HCT116 (cell line): ENCODE data around the gene SPOP. TPM values are rescaled to one million over a fixed set of nuclear protein-coding genes. Genes with fewer than 3 reads are reported as not detected.

ENCODE experiments used
- ATAC-seq: fragments of 200-7000 bp; cut with Tn5 transposase; 2 replicates; pipeline ENCODE4 v1.9.1; 2020; ENCODE audit warnings: mild to moderate bottlenecking, moderate library complexity
- BruUV-seq: library from RNA; stranded (reverse); fragments of 400-500 nt; replicated peaks from 2 replicates; lab custom pipeline; 2021; lab: Mats Ljungman, UMichigan
- CTCF ChIA-PET: fragments of 300-600 bp; sonication (Branson Sonifier 250); formaldehyde crosslinking; loops from one replicate; lab custom pipeline; 2021; ENCODE audit warnings: antibody characterized with exemption; lab: Charles Lee
- POLR2A ChIA-PET: fragments of 300-600, 350-600 bp; sonication (Branson Sonifier 250); formaldehyde crosslinking; loops from one replicate; lab custom pipeline; 2021; ENCODE audit warnings: antibody characterized with exemption; lab: Charles Lee
- RAD21 ChIA-PET, 2 experiments: fragments of 300-600 bp; sonication (Branson Sonifier 250); formaldehyde crosslinking; loops; one replicate each; lab custom pipeline; 2023; ENCODE audit warnings: low total read pairs in 2 of 2; ENCODE audit not compliant: uncharacterized antibody in 2 of 2, unreplicated experiment in 2 of 2, low non-redundant PET in 1 of 2; lab: Charles Lee
- DNase-seq: peaks from one replicate; pipeline ENCODE4 v3.0.0-alpha.2; 2010; ENCODE audit warnings: low read depth, low spot score
- H2AFZ ChIP-seq: fragments of 200-600 bp; shearing (Covaris generic), sonication (generic); 2 replicates; pipeline ENCODE4 v1.6.1; 2017; ENCODE audit warnings: low read depth, mixed run types, mixed read lengths, antibody characterized with exemption, low read length; ENCODE audit not compliant: poor library complexity, severe bottlenecking
- H3K27ac ChIP-seq: 2 replicates; pipeline ENCODE4 v1.5.1; 2012; ENCODE audit warnings: low read depth, low read length
- H3K27me3 ChIP-seq: fragments of 200-600 bp; sonication (generic); 2 replicates; pipeline ENCODE4 v1.6.1; 2016; ENCODE audit warnings: mixed run types, low read length, mixed read lengths; ENCODE audit not compliant: insufficient read depth
- H3K36me3 ChIP-seq, 2 experiments: fragments of 200-500 bp in 1 of 2; fragments of 200-600 bp in 1 of 2; sonication (Bioruptor generic) in 1 of 2; sonication (generic) in 1 of 2; 2 replicates each; pipeline versions ENCODE4 v1.5.1 to v1.6.1; 2014 to 2016; ENCODE audit warnings: low read length in 2 of 2, inconsistent platforms in 1 of 2, mixed read lengths in 1 of 2, mixed run types in 1 of 2; ENCODE audit not compliant: insufficient read depth in 2 of 2, control insufficient read depth in 1 of 2
- H3K4me1 ChIP-seq, 2 experiments: fragments of 200-600 bp in 1 of 2; sonication (generic) in 1 of 2; 2 replicates each; pipeline versions ENCODE4 v1.5.1 to v1.6.1; 2012 to 2017; ENCODE audit warnings: low read length in 2 of 2, inconsistent platforms in 1 of 2, mild to moderate bottlenecking in 1 of 2, mixed read lengths in 1 of 2, mixed run types in 1 of 2, moderate library complexity in 1 of 2; ENCODE audit not compliant: insufficient read depth in 2 of 2, control insufficient read depth in 1 of 2
- H3K4me2 ChIP-seq: fragments of 200-600 bp; sonication (generic); 2 replicates; pipeline ENCODE4 v1.6.1; 2017; ENCODE audit warnings: mixed run types, low read length, mixed read lengths
- H3K4me3 ChIP-seq, 2 experiments: fragments of 200-600 bp in 1 of 2; sonication (generic) in 1 of 2; replicated peaks in 1 of 2; 2 replicates each; pipeline ENCODE4 v1.5.1; 2011 to 2016; ENCODE audit warnings: low read length in 2 of 2, control low read depth in 1 of 2, low read depth in 1 of 2, mild to moderate bottlenecking in 1 of 2, mixed read lengths in 1 of 2, mixed run types in 1 of 2
- H3K79me2 ChIP-seq: fragments of 200-600 bp; sonication (generic); 2 replicates; pipeline ENCODE4 v1.6.1; 2017; ENCODE audit warnings: mild to moderate bottlenecking, mixed run types, low read length, moderate library complexity, mixed read lengths; ENCODE audit not compliant: insufficient read depth
- H3K9ac ChIP-seq: fragments of 200-600 bp; sonication (generic); 2 replicates; pipeline ENCODE4 v1.6.1; 2016; ENCODE audit warnings: low read length, mixed read lengths
- H3K9me2 ChIP-seq: fragments of 200-600 bp; sonication (generic), shearing (Covaris generic); 2 replicates; pipeline ENCODE4 v1.6.1; 2017; ENCODE audit warnings: mixed run types, mild to moderate bottlenecking, moderate library complexity; ENCODE audit not compliant: insufficient read depth
- H3K9me3 ChIP-seq, 2 experiments: fragments of 200-500 bp in 1 of 2; fragments of 200-600 bp in 1 of 2; sonication (Bioruptor generic) in 1 of 2; sonication (generic) in 1 of 2; 2 replicates each; pipeline ENCODE4 v1.6.1; 2014 to 2017; ENCODE audit warnings: low read length in 2 of 2, mixed read lengths in 2 of 2, inconsistent platforms in 1 of 2, low read depth in 1 of 2, mild to moderate bottlenecking in 1 of 2, mixed run types in 1 of 2, moderate library complexity in 1 of 2; ENCODE audit not compliant: control insufficient read depth in 1 of 2, insufficient read depth in 1 of 2
- H4K20me1 ChIP-seq: fragments of 200-600 bp; sonication (generic), shearing (Covaris generic); 2 replicates; pipeline ENCODE4 v1.6.1; 2017; ENCODE audit warnings: mixed run types, mild to moderate bottlenecking, moderate library complexity; ENCODE audit not compliant: insufficient read depth
- ELF1 ChIP-seq: IDR thresholded peaks from 2 replicates; pipeline ENCODE4 v1.6.1; 2012; ENCODE audit warnings: low read depth, borderline replicate concordance
- EZH2 ChIP-seq: fragments of 200-600 bp; sonication (generic); IDR thresholded peaks from 2 replicates; pipeline ENCODE4 v1.6.1; 2017; ENCODE audit warnings: antibody characterized with exemption, mixed run types
- EZH2phosphoT487 ChIP-seq: fragments of 200-600 bp; IDR thresholded peaks from 2 replicates; pipeline ENCODE4 v1.6.1; 2018; ENCODE audit warnings: antibody characterized with exemption, borderline replicate concordance
- POLR2AphosphoS5 ChIP-seq: IDR thresholded peaks from 2 replicates; pipeline ENCODE4 v1.6.1; 2011; ENCODE audit warnings: mild to moderate bottlenecking, low read depth, low read length, moderate library complexity
- SIN3A ChIP-seq: IDR thresholded peaks from 2 replicates; pipeline ENCODE4 v1.6.1; 2012; ENCODE audit warnings: low read depth
- YY1 ChIP-seq: IDR thresholded peaks from 2 replicates; pipeline ENCODE4 v1.6.1; 2011; ENCODE audit warnings: low read length, low read depth, moderate library complexity, mild to moderate bottlenecking; ENCODE audit not compliant: insufficient replicate concordance; ENCODE audit errors: extremely low read depth
- intact Hi-C: fragments of 100-400 bp; cut with micrococcal nuclease; formaldehyde crosslinking; loops from 2 replicates; pipeline ENCODE4 v1.10.0; 2022
- total RNA-seq: library from RNA; stranded (reverse); gene quantifications from one replicate; pipeline ENCODE4 v1.2.1, GENCODE V29; 2021; ENCODE audit not compliant: unreplicated experiment
- TF ChIP-seq, protein P1 (sequence below): IDR thresholded peaks from 2 replicates; pipeline ENCODE4 v1.6.1; 2011; ENCODE audit warnings: mild to moderate bottlenecking, low read length, moderate library complexity; ENCODE audit not compliant: insufficient replicate concordance; ENCODE audit errors: extremely low read depth
- TF ChIP-seq, protein P2 (sequence below), 3 experiments: fragments of 200-600 bp in 1 of 3; sonication (generic) in 1 of 3; IDR thresholded peaks in 2 of 3; conservative IDR thresholded peaks in 1 of 3; 2 replicates each; pipeline ENCODE4 v1.5.1; 2012 to 2017; ENCODE audit warnings: low read depth in 2 of 3, low read length in 2 of 3, antibody characterized with exemption in 1 of 3, borderline replicate concordance in 1 of 3, control low read depth in 1 of 3, mild to moderate bottlenecking in 1 of 3, mixed read lengths in 1 of 3, mixed run types in 1 of 3, moderate library complexity in 1 of 3; ENCODE audit not compliant: insufficient read depth in 1 of 3

Gene SPOP
- total RNA-seq, 1 experiment from 2014 or later, result 85.1 TPM

DNA sequence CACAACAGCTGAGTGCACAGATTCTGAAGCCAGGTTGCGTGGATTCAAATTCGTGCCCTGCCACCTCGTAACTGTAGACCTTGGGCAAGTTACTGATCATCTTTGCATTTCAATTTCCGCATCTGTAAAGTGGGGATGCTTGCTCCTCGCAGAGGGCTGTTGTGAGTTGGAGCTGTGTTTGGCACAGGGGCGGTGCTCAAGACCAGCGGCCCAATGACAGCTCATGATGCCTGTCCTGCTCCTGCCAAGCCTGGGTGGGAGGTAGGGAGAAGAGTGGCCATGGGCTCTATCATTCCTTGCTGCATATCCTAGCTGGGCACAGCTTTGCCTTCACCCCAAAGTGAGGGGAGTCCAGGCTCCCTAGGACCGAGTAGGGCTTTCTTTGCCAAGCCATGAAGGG lies 89.6 kb downstream of the SPOP start:
- peaks cover 0 to 3% of the 10 kb centered on the region in 2 experiments; a peak in 1 of 4 replicates for H3K4me1 ChIP-seq
- TF ChIP-seq EZH2phosphoT487, result no peak
- TF ChIP-seq, protein P1, sequence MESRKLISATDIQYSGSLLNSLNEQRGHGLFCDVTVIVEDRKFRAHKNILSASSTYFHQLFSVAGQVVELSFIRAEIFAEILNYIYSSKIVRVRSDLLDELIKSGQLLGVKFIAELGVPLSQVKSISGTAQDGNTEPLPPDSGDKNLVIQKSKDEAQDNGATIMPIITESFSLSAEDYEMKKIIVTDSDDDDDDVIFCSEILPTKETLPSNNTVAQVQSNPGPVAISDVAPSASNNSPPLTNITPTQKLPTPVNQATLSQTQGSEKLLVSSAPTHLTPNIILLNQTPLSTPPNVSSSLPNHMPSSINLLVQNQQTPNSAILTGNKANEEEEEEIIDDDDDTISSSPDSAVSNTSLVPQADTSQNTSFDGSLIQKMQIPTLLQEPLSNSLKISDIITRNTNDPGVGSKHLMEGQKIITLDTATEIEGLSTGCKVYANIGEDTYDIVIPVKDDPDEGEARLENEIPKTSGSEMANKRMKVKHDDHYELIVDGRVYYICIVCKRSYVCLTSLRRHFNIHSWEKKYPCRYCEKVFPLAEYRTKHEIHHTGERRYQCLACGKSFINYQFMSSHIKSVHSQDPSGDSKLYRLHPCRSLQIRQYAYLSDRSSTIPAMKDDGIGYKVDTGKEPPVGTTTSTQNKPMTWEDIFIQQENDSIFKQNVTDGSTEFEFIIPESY, result no peak
- no peak for TF ChIP-seq ELF1
- TF ChIP-seq SIN3A, result no peak
- TF ChIP-seq YY1, result no peak
- no peak for TF ChIP-seq POLR2AphosphoS5
- TF ChIP-seq, protein P2, sequence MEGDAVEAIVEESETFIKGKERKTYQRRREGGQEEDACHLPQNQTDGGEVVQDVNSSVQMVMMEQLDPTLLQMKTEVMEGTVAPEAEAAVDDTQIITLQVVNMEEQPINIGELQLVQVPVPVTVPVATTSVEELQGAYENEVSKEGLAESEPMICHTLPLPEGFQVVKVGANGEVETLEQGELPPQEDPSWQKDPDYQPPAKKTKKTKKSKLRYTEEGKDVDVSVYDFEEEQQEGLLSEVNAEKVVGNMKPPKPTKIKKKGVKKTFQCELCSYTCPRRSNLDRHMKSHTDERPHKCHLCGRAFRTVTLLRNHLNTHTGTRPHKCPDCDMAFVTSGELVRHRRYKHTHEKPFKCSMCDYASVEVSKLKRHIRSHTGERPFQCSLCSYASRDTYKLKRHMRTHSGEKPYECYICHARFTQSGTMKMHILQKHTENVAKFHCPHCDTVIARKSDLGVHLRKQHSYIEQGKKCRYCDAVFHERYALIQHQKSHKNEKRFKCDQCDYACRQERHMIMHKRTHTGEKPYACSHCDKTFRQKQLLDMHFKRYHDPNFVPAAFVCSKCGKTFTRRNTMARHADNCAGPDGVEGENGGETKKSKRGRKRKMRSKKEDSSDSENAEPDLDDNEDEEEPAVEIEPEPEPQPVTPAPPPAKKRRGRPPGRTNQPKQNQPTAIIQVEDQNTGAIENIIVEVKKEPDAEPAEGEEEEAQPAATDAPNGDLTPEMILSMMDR (IDR thresholded peaks at IDR 0.05 in 2 of 3, conservative IDR thresholded peaks at IDR 0.05 in 1 of 3; ENCODE audit: borderline replicate concordance in 1 of 3, insufficient read depth in 1 of 3, low read depth in 2 of 3, low read length in 2 of 3), result no peak
- TF ChIP-seq EZH2, result no peak
- no peaks in the 10 kb centered on the region for H3K79me2 ChIP-seq
- no peaks in the 10 kb centered on the region for H3K9me2 ChIP-seq
- intact Hi-C loops, result no loop called here
- ChIA-PET CTCF (interaction anchor here (0.6 kb wide), 1 partner anchor 21 kb away, joined by 3 read pairs; no protein-coding TSS in a partner anchor), POLR2A (no interaction called here), RAD21 (no interaction called here)
- DNase-seq (no peak), ATAC-seq (no peak)
- BruUV-seq, result no TSS peak
- no peak overlapping the region for H2AFZ ChIP-seq
- H3K4me2 ChIP-seq, result no peak overlapping the region
- no peaks in the 10 kb centered on the region for H3K9me3 ChIP-seq
- no peak overlapping the region for H3K9ac ChIP-seq
- no peaks in the 10 kb centered on the region for H3K27me3 ChIP-seq
- H3K27ac ChIP-seq, result no peak overlapping the region
- H3K36me3 ChIP-seq, result no peaks in the 10 kb centered on the region
- H4K20me1 ChIP-seq, result no peaks in the 10 kb centered on the region
- H3K4me3 ChIP-seq, result no peak overlapping the region
